AG10803 (cell line): ENCODE results near the gene TMEM260.

Source experiments
- DNase-seq: peaks from one replicate; pipeline ENCODE4 v3.0.0; 2010; ENCODE audit warnings: low read depth
- H3K4me3 ChIP-seq: 2 replicates; pipeline ENCODE4 v1.5.1; 2011; ENCODE audit warnings: mild to moderate bottlenecking, low read length, control low read depth
- TF ChIP-seq, protein P1 (sequence below): conservative IDR thresholded peaks from 2 replicates; pipeline ENCODE4 v1.5.1; 2011; ENCODE audit warnings: mild to moderate bottlenecking, low read length, control low read depth, inconsistent platforms

The TMEM260 gene

DNA sequence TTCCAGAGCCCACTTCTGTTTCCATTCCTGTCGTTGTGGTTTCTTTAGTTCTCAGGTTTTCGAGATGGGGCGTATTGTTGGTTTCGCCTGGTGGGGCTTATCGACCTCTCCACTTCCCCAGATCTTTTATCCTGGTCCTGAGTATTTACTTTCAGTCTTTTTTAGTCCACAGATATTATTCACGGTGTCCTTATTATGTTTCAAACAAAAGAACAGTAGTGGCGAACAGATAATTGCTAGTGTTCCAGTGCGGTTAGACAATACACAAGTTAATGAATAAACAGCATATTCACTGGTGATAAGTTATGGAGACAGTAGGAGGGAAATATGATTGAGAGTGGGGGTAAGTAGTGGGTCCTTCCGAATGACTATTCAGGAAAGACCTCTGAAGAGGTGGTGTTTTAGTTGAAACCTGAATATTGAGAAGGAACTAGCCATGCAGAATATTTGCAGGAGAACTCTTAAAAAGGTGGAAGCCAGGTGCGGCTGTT lies 668 bp downstream of the TMEM260 start:
- TF ChIP-seq, protein P1, sequence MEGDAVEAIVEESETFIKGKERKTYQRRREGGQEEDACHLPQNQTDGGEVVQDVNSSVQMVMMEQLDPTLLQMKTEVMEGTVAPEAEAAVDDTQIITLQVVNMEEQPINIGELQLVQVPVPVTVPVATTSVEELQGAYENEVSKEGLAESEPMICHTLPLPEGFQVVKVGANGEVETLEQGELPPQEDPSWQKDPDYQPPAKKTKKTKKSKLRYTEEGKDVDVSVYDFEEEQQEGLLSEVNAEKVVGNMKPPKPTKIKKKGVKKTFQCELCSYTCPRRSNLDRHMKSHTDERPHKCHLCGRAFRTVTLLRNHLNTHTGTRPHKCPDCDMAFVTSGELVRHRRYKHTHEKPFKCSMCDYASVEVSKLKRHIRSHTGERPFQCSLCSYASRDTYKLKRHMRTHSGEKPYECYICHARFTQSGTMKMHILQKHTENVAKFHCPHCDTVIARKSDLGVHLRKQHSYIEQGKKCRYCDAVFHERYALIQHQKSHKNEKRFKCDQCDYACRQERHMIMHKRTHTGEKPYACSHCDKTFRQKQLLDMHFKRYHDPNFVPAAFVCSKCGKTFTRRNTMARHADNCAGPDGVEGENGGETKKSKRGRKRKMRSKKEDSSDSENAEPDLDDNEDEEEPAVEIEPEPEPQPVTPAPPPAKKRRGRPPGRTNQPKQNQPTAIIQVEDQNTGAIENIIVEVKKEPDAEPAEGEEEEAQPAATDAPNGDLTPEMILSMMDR, result no peak
- DNase-seq, result no peak
- H3K4me3 ChIP-seq, result peak overlapping the region; percentile 98

DNA sequence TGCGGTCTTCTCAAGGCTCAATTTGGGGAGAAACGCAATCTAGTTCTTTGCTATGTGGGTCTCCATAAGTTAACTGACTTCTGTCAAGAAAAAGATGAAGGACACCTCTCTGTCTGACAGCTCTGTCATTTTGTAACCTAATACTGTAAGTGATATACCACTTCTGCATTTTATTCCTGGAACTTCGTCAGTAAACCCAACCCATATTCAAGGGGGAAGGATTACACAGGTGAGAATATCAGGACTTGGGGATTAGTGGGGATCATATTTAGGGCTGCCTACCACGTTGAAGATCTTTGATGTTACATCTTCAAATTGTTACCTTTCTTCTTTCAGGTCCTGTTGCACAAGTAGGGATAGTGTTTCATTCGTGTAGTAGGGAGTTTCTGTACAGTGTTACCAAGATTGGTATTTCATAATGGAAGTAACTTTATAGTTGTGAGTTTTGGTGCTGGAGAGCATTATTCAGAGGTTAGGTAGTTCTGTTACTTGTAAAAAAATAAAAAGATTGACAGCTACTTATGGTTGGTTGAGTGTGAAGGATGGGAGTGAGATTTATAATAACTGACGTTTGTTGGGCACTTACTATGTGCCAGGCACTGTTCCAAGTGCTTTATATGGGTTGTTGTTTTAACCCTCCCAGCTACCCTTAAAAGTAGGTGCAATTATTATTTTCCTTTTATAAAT lies 1.6 kb downstream of the TMEM260 start:
- TF ChIP-seq, protein P1, result no peak
- no peak for DNase-seq
- peak overlapping the region; percentile 98 for H3K4me3 ChIP-seq

DNA sequence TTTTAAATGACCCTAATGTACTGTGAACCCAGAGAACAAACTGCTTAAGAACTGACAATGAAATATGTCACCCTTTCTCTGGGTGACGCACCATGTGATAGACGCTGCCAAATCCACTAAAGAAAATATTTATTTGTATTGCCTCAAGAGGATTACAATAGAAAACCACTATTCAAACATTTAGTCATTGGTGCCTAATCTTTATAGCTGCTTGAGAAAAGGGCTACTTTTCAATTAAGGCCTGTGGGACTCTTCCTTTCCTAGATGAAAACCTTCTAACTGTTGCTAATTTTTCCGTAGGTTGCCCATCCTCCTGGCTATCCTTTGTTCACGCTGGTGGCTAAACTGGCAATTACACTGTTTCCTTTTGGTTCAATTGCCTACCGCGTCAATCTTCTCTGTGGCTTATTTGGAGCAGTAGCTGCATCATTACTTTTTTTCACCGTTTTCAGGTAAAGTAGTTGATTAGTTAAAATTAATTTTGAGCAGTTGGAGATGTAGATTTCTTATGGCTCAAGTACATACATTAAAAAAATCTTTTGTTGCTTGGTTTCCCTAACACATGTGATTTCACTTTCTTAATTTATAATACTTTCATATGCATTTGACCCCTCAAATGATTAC lies 6.0 kb downstream of the TMEM260 start:
- TF ChIP-seq, protein P1, result no peak
- H3K4me3 ChIP-seq, result no peak overlapping the region
- DNase-seq, result no peak

DNA sequence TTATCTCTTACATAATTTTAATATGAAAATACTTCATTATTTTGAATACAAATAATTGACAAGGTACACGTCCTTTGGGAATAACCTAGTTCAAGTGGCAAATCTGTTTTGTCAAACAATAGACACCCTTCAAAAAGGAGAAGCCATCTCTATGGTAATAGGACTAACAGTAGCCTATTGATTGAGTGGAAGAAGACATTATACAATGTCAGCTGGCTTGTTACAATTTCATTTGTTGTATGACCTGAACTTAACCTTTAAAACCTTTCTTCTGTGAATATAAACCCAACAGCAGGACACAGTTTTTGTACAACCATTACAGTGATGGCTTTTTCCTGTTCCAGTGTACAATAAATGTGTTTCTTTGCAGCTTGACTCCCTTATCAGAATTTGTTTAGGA lies 8.1 kb downstream of the TMEM260 start:
- no peak for DNase-seq
- TF ChIP-seq, protein P1, result no peak
- no peak overlapping the region for H3K4me3 ChIP-seq

DNA sequence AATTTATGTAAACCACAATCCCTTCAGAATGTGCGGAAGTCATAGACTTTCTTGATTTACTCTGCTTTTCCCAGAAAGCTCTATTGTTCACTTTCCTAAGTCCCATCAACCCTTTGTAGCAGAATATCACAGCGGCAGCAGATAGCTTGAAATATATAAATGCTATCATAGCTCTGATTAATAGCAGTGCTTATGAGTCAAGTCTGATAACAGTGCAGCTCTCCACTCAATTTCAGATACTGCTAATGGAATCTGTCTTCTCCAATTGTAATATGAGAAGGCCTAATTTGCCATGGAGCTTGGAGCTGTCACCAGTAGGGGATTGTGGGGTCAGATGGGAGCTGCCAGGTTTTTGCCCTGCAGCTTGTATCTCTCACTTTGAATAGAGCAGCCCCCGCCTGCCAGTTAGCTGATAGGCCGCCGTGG lies 10.9 kb downstream of the TMEM260 start:
- TF ChIP-seq, protein P1, result no peak
- no peak overlapping the region for H3K4me3 ChIP-seq
- DNase-seq, result no peak

DNA sequence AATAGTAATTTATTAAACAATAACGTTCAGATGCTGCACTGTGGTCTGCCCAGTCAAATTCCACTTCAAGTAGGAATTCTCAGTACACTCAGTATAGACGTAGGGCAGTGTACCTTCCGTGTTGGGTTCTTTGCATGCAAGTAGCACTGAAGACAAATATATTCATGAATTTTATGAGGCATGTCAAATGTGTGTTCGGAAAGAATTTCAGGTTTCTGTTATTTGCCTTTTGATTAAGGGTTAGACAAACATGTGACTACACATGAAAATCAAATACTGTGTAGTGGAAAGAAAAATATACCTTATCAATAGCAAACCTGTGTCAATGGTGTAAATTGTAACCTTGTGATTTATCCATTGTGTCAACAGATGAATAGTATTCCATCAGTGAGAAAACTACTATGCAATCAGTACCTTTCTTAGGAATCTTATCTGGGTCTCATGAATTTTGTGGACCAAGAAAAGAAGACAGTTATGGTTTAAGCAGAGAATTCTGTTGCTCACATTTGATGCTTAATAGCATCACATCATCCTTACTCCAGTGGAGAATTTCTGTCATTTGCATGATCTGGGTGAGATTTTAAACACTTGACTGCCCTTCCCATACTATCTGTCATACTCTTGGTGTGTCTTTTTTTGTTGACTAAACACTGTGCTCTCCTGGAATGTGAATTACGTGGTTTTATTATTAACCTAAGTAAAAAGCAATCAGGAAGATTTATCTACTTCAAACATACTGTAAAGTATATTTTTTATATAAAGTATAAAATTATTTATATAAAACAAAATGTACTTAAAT lies 13.3 kb downstream of the TMEM260 start:
- no peak overlapping the region for H3K4me3 ChIP-seq
- TF ChIP-seq, protein P1, result no peak
- DNase-seq, result no peak
